K562 (cell line): ENCODE data around the gene IL27RA. TPM values are rescaled to one million over a fixed set of nuclear protein-coding genes. Genes with fewer than 3 reads are reported as not detected.

Source experiments
- ARID3A ChIP-seq: IDR thresholded peaks from 2 replicates; pipeline ENCODE4 v1.6.1; 2012; ENCODE audit warnings: low read depth, low read length, improper control_type of control experiment, borderline replicate concordance
- CBX3 ChIP-seq, 2 experiments: IDR thresholded peaks; 1 replicate in 1 of 2; 2 replicates in 1 of 2; pipeline ENCODE4 v1.6.1; 2012; ENCODE audit warnings: inconsistent platforms in 2 of 2, low read length in 2 of 2, borderline replicate concordance in 1 of 2, control low read depth in 1 of 2
- CEBPG ChIP-seq, 3 experiments: fragments of 200-800 bp in 1 of 3; sonication (Bioruptor generic) in 1 of 3; sonication (generic) in 1 of 3; formaldehyde crosslinking in 1 of 3; IDR thresholded peaks in 2 of 3; conservative IDR thresholded peaks in 1 of 3; 2 replicates each; pipeline versions ENCODE4 v1.6.1 to v1.8.0; 2016 to 2022; ENCODE audit warnings: missing compliant biosample characterization in 2 of 3, missing genetic modification characterization in 2 of 3, mild to moderate bottlenecking in 1 of 3, missing genetic modification reagents in 1 of 3
- CREB1 ChIP-seq, 2 experiments: sonication (generic) in 1 of 2; formaldehyde crosslinking in 1 of 2; IDR thresholded peaks; 2 replicates each; pipeline versions ENCODE4 v1.6.1 to v1.8.0; 2012 to 2022; ENCODE audit warnings: inconsistent platforms in 1 of 2, mild to moderate bottlenecking in 1 of 2, missing genetic modification reagents in 1 of 2, moderate library complexity in 1 of 2
- ELF4 ChIP-seq: fragments of 450-650 bp; formaldehyde crosslinking; IDR thresholded peaks from 2 replicates; pipeline ENCODE4 v1.4.0; 2022; ENCODE audit warnings: missing genetic modification characterization
- GTF2B ChIP-seq: IDR thresholded peaks from 2 replicates; pipeline ENCODE4 v1.6.1; 2011; ENCODE audit not compliant: insufficient read length; ENCODE audit errors: extremely low read depth
- KHSRP ChIP-seq: fragments of 450-650 bp; IDR thresholded peaks from 2 replicates; pipeline ENCODE4 v1.6.1; 2017
- KLF6 ChIP-seq: fragments of 250-450 bp; sonication (Bioruptor Pico); IDR thresholded peaks from 2 replicates; pipeline ENCODE4 v1.4.0; 2020; ENCODE audit warnings: mild to moderate bottlenecking, moderate library complexity, borderline replicate concordance
- MAFF ChIP-seq: IDR thresholded peaks from 2 replicates; pipeline ENCODE4 v1.6.1; 2012; ENCODE audit warnings: low read length, improper control_type of control experiment
- MEIS2 ChIP-seq: fragments of 450-650 bp; IDR thresholded peaks from 2 replicates; pipeline ENCODE4 v1.6.1; 2014; ENCODE audit warnings: mild to moderate bottlenecking; ENCODE audit not compliant: partially characterized antibody
- MTA1 ChIP-seq: fragments of 450-650 bp; IDR thresholded peaks from 2 replicates; pipeline ENCODE4 v1.6.1; 2017; ENCODE audit warnings: borderline replicate concordance
- NFYB ChIP-seq: IDR thresholded peaks from 2 replicates; pipeline ENCODE4 v1.6.1; 2011; ENCODE audit warnings: mild to moderate bottlenecking, moderate library complexity; ENCODE audit not compliant: insufficient read length; ENCODE audit errors: extremely low read depth
- RBBP5 ChIP-seq: fragments of 200-600 bp; sonication (generic); IDR thresholded peaks from 2 replicates; pipeline ENCODE4 v1.6.1; 2012; ENCODE audit warnings: borderline replicate concordance, mild to moderate bottlenecking, low read length, control low read depth, inconsistent platforms; ENCODE audit not compliant: insufficient read depth, poor library complexity, severe bottlenecking
- RBM17 ChIP-seq: fragments of 200-400 bp; formaldehyde crosslinking; IDR thresholded peaks from 2 replicates; pipeline ENCODE4 v1.6.1; 2017; ENCODE audit warnings: low read depth, mild to moderate bottlenecking, low read length, borderline replicate concordance
- RCOR1 ChIP-seq, 2 experiments: IDR thresholded peaks; 2 replicates each; pipeline ENCODE4 v1.6.1; 2012; ENCODE audit warnings: low read depth in 2 of 2, low read length in 2 of 2, borderline replicate concordance in 1 of 2, improper control_type of control experiment in 1 of 2
- RHOXF2B ChIP-seq: fragments of 250-450 bp; sonication (Bioruptor Pico); conservative IDR thresholded peaks from 2 replicates; pipeline ENCODE4 v1.5.1; 2021
- SREBF1 ChIP-seq: fragments of 150-350 bp; IDR thresholded peaks from 2 replicates; pipeline ENCODE4 v1.6.1; 2014; ENCODE audit warnings: antibody characterized with exemption, low read depth, low read length, borderline replicate concordance
- TEAD4 ChIP-seq, 2 experiments: sonication (generic) in 1 of 2; formaldehyde crosslinking in 1 of 2; IDR thresholded peaks; 2 replicates each; pipeline versions ENCODE4 v1.6.1 to v1.8.0; 2012 to 2022; ENCODE audit warnings: borderline replicate concordance in 1 of 2, inconsistent platforms in 1 of 2, low read length in 1 of 2, mild to moderate bottlenecking in 1 of 2, missing genetic modification reagents in 1 of 2
- ZNF146 ChIP-seq: IDR thresholded peaks from one replicate; pipeline ENCODE4 v1.6.1; 2018; ENCODE audit warnings: missing compliant biosample characterization; ENCODE audit not compliant: unreplicated experiment
- ZNF23 ChIP-seq: fragments of 250-450 bp; sonication (Bioruptor Pico); IDR thresholded peaks from 2 replicates; pipeline ENCODE4 v1.4.0; 2020; ENCODE audit warnings: mild to moderate bottlenecking
- ZNF347 ChIP-seq: fragments of 450-650 bp; formaldehyde crosslinking; IDR thresholded peaks from 2 replicates; pipeline ENCODE4 v1.4.0; 2020; ENCODE audit warnings: low read depth, mild to moderate bottlenecking, moderate library complexity
- polyA plus RNA-seq, 8 experiments: library from polyadenylated mRNA; depleted of rRNA in 4 of 8; stranded (reverse) in 5 of 8; unstranded in 3 of 8; fragments of >200 nt; fragmentation: Nextera tagmentation in 2 of 8; fragmentation: Illumina TruSeq in 1 of 8; extraction: Ambion mirVana in 2 of 8; extraction: Trizol in 1 of 8; gene quantifications; 2 replicates each; pipeline versions ENCODE4 v1.2.1 to v1.2.3, GENCODE V29; 2011 to 2014; ENCODE audit warnings: inconsistent platforms in 1 of 8, missing spikeins in 1 of 8
- total RNA-seq, 7 experiments: library from RNA; depleted of rRNA in 6 of 7; stranded (reverse); fragments of >200 nt in 6 of 7; fragmentation: Illumina TruSeq in 2 of 7; extraction: Trizol in 2 of 7; gene quantifications; 2 replicates each; pipeline versions ENCODE4 v1.2.1 to v1.2.3, GENCODE V29; 2011 to 2021; ENCODE audit warnings: low replicate concordance in 1 of 7
- TF ChIP-seq, protein P1 (sequence below): sonication (generic); formaldehyde crosslinking; IDR thresholded peaks from 2 replicates; pipeline ENCODE4 v1.8.1; 2023; ENCODE audit warnings: mild to moderate bottlenecking, missing genetic modification reagents

The IL27RA gene
- total and polyA plus RNA-seq, 9 of the 15 experiments (the other 6 are each of a cell fraction or from before 2014, with no cell fraction given), result 1.9 to 15.9 (median 12.0) TPM

DNA sequence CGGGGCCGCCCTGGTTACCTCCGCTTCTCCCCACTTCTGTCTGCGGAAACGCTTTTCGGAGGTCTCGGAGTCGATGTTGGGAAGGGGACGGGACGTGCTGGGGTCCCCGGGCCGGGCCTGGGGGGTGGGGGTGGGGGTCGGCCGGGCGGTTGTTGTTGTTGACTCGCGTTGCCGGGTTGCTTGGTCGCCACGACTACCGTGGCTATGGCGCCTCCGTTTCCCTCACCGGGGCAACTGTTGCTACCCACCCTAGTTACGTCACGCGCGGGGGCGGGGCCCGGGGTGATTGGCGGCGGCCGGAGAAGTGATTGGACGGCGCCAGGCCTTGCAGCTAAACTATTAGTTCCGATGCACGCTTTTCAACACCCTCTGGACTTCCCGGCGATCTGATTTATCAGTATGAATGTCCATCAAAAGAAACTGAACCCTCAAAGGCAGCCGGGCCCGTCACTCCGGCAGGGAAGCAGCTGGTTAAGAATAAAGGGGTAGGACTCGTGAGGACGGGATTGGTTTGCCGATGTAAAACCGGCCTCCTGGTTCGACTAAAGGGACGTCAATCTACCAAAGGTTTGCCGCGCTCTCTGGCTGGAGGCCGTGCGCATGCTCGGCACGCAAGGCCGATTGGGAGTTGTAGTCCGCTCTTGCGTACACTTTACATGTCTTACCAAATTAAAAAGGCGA lies 25.3 kb upstream of the IL27RA start, which contains the start of gene RFX1 (continued):
- TF ChIP-seq CEBPG (CRISPR knock-in tag; IDR thresholded peaks at IDR 0.05) (no peak), CEBPG (tag; conservative IDR thresholded peaks at IDR 0.05 in 1 of 2, IDR thresholded peaks at IDR 0.05 in 1 of 2) (peak in 1 of 2 experiments; percentile 52; a peak in 2 of 4 replicates), RHOXF2B (CRISPR knock-in tag) (no peak), MAFF (no peak), SREBF1 (no peak), MTA1 (no peak), MEIS2 (peak; percentile 85), RBBP5 (no peak), RBM17 (no peak), ZNF347 (CRISPR knock-in tag) (no peak), NFYB (peak; percentile 95), GTF2B (no peak), KHSRP (no peak), RCOR1 (IDR thresholded peaks at IDR 0.05; ENCODE audit: borderline replicate concordance in 1 of 2, low read depth in 2 of 2, low read length in 2 of 2) (peak in 1 of 2 experiments; percentile 34; a peak in 1 of 4 replicates), ELF4 (CRISPR knock-in tag) (no peak), CREB1 (IDR thresholded peaks at IDR 0.05) (peak; percentile 67; the same call in 1 of the 2 replicates), CREB1 (CRISPR knock-in tag; IDR thresholded peaks at IDR 0.05) (no peak), ZNF23 (no peak), CBX3 (IDR thresholded peaks at IDR 0.05; ENCODE audit: borderline replicate concordance in 1 of 2, low read length in 2 of 2) (no peak), KLF6 (no peak), ZNF146 (CRISPR knock-in tag) (no peak), TEAD4 (IDR thresholded peaks at IDR 0.05; ENCODE audit: low read length) (no peak), TEAD4 (CRISPR knock-in tag; IDR thresholded peaks at IDR 0.05; ENCODE audit: borderline replicate concordance) (no peak), ARID3A (peak; percentile 95)
- TF ChIP-seq, protein P1, sequence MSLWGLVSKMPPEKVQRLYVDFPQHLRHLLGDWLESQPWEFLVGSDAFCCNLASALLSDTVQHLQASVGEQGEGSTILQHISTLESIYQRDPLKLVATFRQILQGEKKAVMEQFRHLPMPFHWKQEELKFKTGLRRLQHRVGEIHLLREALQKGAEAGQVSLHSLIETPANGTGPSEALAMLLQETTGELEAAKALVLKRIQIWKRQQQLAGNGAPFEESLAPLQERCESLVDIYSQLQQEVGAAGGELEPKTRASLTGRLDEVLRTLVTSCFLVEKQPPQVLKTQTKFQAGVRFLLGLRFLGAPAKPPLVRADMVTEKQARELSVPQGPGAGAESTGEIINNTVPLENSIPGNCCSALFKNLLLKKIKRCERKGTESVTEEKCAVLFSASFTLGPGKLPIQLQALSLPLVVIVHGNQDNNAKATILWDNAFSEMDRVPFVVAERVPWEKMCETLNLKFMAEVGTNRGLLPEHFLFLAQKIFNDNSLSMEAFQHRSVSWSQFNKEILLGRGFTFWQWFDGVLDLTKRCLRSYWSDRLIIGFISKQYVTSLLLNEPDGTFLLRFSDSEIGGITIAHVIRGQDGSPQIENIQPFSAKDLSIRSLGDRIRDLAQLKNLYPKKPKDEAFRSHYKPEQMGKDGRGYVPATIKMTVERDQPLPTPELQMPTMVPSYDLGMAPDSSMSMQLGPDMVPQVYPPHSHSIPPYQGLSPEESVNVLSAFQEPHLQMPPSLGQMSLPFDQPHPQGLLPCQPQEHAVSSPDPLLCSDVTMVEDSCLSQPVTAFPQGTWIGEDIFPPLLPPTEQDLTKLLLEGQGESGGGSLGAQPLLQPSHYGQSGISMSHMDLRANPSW, result 0 out of 2 replicates have a peak, but pooled peaks have one; percentile 91
